GM19193 (cell line): ENCODE data around the gene ABCB6.
A peak's percentile ranks its signal among the peaks of the same experiment; 100 is the strongest.

Source experiments
- POLR2A ChIP-seq: IDR thresholded peaks from 4 replicates; pipeline ENCODE4 v1.6.1; 2011; ENCODE audit not compliant: insufficient read depth, insufficient read length; ENCODE audit errors: extremely low read depth

ABCB6 gene

GRCh38 chr2:219248845-219249202 is 30.1 kb upstream of the ABCB6 start:
- TF ChIP-seq POLR2A, result no peak

GRCh38 chr2:219247678-219248642 is 29.2 kb upstream of the ABCB6 start:
- TF ChIP-seq POLR2A, result no peak

DNA sequence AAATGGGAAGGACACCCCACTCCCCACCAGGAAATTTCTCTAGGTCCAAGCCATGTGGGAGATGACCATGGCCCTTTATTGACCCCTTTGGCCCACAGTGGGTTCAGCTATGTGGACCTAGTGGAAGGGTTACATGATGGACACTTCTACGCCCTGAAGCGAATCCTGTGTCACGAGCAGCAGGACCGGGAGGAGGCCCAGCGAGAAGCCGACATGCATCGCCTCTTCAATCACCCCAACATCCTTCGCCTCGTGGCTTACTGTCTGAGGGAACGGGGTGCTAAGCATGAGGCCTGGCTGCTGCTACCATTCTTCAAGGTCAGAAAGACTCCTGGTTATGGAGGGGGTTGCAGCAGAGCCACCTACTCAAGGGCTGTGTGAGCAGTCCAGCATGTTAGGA is 27.8 kb upstream of the ABCB6 start:
- no peak for TF ChIP-seq POLR2A

- no peak for TF ChIP-seq POLR2A
Measured at GRCh38 chr2:219245899-219246230, 27.1 kb upstream of the ABCB6 start.

DNA sequence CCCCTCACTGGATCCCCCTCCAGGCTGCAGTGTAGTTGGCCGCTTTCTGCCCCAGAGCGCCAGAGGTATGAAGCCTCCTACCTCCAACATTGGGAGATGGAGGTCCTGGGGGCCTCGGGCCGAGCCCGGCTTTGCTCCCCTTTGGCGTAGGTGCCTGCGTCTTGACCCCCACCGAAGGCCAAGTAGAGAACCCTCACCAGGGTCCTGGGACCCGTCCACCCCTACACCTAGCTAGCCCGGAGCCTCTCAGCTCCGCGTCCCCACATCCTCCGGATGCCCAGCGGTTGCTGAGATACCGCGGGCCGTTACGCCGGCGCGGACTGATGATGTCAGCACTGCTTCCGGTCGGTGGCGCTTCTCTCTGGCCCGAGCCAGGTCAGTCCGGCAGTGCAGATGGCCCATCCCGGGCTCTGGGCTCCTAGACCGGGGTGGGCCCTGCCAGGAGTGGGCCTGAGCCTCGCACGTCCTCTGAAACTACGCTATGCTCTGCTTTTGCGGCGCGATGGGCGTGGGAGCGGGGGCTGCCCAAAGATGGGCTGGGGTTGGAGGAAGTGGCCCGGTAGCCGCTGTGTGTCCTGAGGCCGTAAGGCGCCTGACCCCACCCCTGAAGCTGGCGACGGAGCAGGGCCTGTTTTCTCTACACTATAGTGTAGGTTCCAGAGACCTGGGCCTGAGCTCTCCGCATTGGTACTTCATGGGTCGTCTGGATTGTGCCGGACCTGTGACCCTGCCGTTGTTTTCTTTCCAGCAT is 26.6 kb upstream of the ABCB6 start, which contains the start of the genes GLB1L and STK16:
GLB1L (minus strand) TSS at position 297 of the 751 bp plus-strand sequence. CDS start 1,871 bp downstream, outside the sequence.
STK16 (plus strand) TSS at position 332 of the 751 bp plus-strand sequence. CDS start 521 bp downstream, outside the sequence.
- peak; percentile 87 for TF ChIP-seq POLR2A

- TF ChIP-seq POLR2A, result no peak
Measured at GRCh38 chr2:219244789-219245147, 26.0 kb upstream of the ABCB6 start.

- no peak for TF ChIP-seq POLR2A
Measured at GRCh38 chr2:219243291-219243761, 24.6 kb upstream of the ABCB6 start.

- no peak for TF ChIP-seq POLR2A
Measured at GRCh38 chr2:219234331-219234730, 15.6 kb upstream of the ABCB6 start.

- TF ChIP-seq POLR2A, result no peak
Measured at GRCh38 chr2:219230059-219230540, 11.3 kb upstream of the ABCB6 start.

GRCh38 chr2:219229305-219230058 is 10.7 kb upstream of the ABCB6 start, which contains the start of the genes ANKZF1 and ATG9A:
Gene ANKZF1 (plus strand): TSS chr2:219229806. CDS start chr2:219230258, 452 bp downstream.
Gene ATG9A (minus strand): TSS chr2:219229636. CDS start chr2:219228024, 1,612 bp downstream.
- peak; percentile 88 for TF ChIP-seq POLR2A

DNA sequence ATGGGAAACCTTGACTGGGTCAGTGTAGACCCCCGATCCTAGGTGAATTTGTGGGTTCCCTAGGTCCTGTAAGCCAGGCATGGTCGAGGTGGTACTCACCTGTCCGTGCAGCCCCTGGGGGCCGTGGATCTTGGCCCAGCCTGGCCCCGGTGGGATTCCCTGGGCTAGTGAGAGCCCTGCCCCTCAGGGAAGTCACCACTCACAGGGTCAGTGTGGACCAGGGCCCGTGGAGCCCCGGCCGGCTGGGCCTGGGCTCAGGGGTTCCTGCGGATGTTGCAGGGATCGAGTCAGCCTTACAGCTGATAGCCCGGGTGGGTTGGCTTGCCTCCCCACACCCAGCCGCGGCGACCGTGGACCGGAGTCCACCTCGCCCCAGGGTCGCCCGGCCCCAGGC is 10.2 kb upstream of the ABCB6 start:
- no peak for TF ChIP-seq POLR2A

GRCh38 chr2:219228041-219228910 is 9.5 kb upstream of the ABCB6 start:
- TF ChIP-seq POLR2A, result no peak

DNA sequence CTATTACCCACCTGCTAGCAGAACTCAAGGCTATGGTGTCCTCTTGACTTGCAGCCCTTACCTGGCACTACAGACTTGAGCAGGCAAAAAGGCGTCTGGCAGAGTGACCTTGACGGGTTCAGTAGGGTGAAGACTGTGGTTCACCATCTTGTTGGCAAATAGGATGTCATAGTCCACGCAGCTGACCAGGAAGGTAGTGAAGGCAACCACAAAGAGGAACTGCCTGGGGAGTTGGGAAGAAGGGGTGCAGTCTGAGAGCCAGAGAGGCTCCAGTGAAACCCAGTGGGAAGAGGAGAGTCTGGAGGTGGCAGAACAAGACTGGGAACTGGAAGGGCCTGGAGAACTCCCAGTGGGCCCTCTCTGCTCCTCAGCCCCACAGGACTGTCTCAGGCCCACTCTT is 6.6 kb upstream of the ABCB6 start:
- TF ChIP-seq POLR2A, result no peak
